Adrenal gland (tissue), 12 donors: ENCODE measurements around the gene CR1. TPM values are rescaled to one million over a fixed set of nuclear protein-coding genes. Genes with fewer than 3 reads are reported as not detected.

Experiments used
- DNase-seq, 7 donors: peaks; one replicate each; pipeline ENCODE4 v3.0.0-alpha.2; 2019 to 2020
- H3K27ac ChIP-seq, 5 donors: fragments of 200-600 bp; sonication (generic) in 4 of 5; 1 replicate in 3 of 5; 2 replicates in 2 of 5; pipeline versions ENCODE4 v1.5.1 to v1.8.0; 2016 to 2020; ENCODE audit warnings: mild to moderate bottlenecking in 1 of 5
- H3K27me3 ChIP-seq: fragments of 200-600 bp; 2 replicates; pipeline ENCODE4 v1.8.0; 2021
- H3K36me3 ChIP-seq, 2 donors: fragments of 200-600 bp; replicated peaks in 1 of 2; 1 replicate in 1 of 2; 2 replicates in 1 of 2; pipeline versions ENCODE4 v1.5.1 to v1.8.0; 2018 to 2022
- H3K4me1 ChIP-seq, 2 donors: fragments of 200-600 bp; replicated peaks in 1 of 2; 1 replicate in 1 of 2; 2 replicates in 1 of 2; pipeline versions ENCODE4 v1.5.1 to v1.8.0; 2018 to 2021
- H3K4me3 ChIP-seq, 4 donors: fragments of 200-600 bp; sonication (generic) in 3 of 4; one replicate each; pipeline ENCODE4 v1.5.1; 2016 to 2018
- H3K9me3 ChIP-seq, 3 donors: fragments of 200-600 bp; sonication (generic) in 1 of 3; replicated peaks in 1 of 3; 1 replicate in 2 of 3; 2 replicates in 1 of 3; pipeline versions ENCODE4 v1.5.1 to v1.8.0; 2016 to 2021
- POLR2A ChIP-seq, 2 donors: fragments of 450-650 bp; IDR thresholded peaks; one replicate each; pipeline ENCODE4 v1.6.1; 2017; ENCODE audit warnings: antibody characterized with exemption in 2 of 2, mild to moderate bottlenecking in 2 of 2, moderate library complexity in 1 of 2
- WGBS, 4 donors: extraction: QIAGEN DNeasy Blood & Tissue Kit in 2 of 4; methylation state at CpG; one replicate each; pipeline versions ENCODE4 v1.1.5 to v1.1.7; 2013 to 2017; 5-methylcytosine and 5-hydroxymethylcytosine counted together
- intact Hi-C, 2 donors: fragments of 100-400 bp; cut with DNase I; formaldehyde crosslinking; loops; one replicate each; pipeline versions ENCODE4 v1.14.1 to v1.15.0; 2022 to 2023
- polyA plus RNA-seq, 3 donors: library from polyadenylated mRNA; stranded (reverse); fragments of 200-250 nt in 2 of 3; fragments of 350-450 nt in 1 of 3; fragmentation: Illumina TruSeq in 1 of 3; extraction: RNeasy Lipid Tissue Mini Kit (QIAGEN cat#74804) in 1 of 3; gene quantifications; one replicate each; pipeline ENCODE4 v1.2.3, GENCODE V29; 2013 to 2014
- total RNA-seq, 9 donors: library from RNA; depleted of rRNA in 4 of 9; stranded (reverse); fragments of >200 nt in 4 of 9; fragments of 120-200 nt in 1 of 9; fragmentation: NEBNext Ultra II Directional in 1 of 9; extraction: Animal tissue kit (Norgen Biotek cat#: 25700) in 1 of 9; gene quantifications; one replicate each; pipeline versions ENCODE4 v1.1.0 to v1.2.4, GENCODE V29; 2013 to 2023
- TF ChIP-seq, protein P1 (sequence below), 6 experiments: fragments of 450-650 bp in 4 of 6; fragments of 200-600 bp in 2 of 6; sonication (generic) in 1 of 6; IDR thresholded peaks; 1 replicate in 5 of 6; 2 replicates in 1 of 6; pipeline versions ENCODE4 v1.5.1 to v1.8.0; 2016 to 2021; ENCODE audit warnings: antibody characterized with exemption in 6 of 6, mild to moderate bottlenecking in 2 of 6, moderate library complexity in 1 of 6
- donor health status: healthy with polysubstance abuse.
- donor health status: Bipolar disorder and iron deficiency.
- donor health status: DM: yes; HTN: yes; CAD: no.
- donor health status: DM: no; HTN: no; CAD: no.
- donor health status: DM: no; HTN: no; CAD: no.
- donor health status: DM: yes; HTN: yes; CAD: no.

The CR1 gene
- total and polyA plus RNA-seq, 12 donors = 0.30 to 35.5 (median 3.6) TPM

DNA sequence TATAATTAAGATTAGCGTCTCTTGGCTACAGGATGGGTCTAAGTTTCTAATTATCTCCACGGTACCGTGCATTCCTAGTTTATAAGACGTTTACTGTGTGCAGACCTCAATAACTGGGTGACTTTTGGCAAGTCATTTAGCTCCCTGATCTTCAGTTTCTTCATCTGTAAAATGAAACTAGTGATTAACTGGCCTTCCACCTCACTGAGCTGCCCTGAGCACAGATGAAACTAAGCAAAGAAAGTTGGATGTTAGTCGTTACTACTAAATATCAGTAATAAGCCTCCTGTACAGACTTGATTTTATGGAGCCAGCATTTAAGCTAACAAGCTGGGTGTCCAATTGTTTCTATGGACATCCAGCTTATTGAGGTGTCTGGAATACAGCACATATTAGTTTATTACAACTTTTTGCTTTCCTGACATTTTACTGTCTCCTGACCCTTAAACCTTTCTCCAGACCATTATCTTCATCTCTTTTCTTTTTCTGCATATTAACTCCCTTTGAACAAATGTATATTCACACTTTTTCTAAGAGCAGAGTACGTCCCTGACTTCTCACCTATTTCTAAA is 40.7 kb upstream of the CR1 start:
- H3K4me3 ChIP-seq = no peak overlapping the region
- no peaks in the 10 kb centered on the region for H3K9me3 ChIP-seq

DNA sequence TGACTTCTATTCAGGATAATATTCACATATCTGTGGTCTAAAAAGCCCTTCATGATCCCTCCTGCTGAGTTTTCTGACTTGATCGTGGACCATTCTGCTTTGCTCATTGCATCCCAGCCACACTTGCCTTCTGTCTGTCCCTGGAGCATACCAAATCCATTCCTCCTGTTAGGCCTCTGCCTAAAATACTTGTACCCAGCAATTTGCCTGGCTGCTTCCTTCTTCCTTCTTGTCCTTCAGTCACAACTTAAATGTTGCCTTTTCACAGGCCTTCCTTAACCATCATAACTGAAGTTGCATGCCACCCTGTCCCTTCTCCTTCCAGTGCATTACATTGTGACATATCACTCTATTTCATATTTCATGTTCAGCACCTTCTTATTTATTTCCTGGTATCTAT is 37.5 kb upstream of the CR1 start:
- H3K36me3 ChIP-seq = no peaks in the 10 kb centered on the region
- DNase-seq = no peak
- no peak overlapping the region for H3K4me3 ChIP-seq
- no peak overlapping the region for H3K27ac ChIP-seq
- TF ChIP-seq, protein P1, sequence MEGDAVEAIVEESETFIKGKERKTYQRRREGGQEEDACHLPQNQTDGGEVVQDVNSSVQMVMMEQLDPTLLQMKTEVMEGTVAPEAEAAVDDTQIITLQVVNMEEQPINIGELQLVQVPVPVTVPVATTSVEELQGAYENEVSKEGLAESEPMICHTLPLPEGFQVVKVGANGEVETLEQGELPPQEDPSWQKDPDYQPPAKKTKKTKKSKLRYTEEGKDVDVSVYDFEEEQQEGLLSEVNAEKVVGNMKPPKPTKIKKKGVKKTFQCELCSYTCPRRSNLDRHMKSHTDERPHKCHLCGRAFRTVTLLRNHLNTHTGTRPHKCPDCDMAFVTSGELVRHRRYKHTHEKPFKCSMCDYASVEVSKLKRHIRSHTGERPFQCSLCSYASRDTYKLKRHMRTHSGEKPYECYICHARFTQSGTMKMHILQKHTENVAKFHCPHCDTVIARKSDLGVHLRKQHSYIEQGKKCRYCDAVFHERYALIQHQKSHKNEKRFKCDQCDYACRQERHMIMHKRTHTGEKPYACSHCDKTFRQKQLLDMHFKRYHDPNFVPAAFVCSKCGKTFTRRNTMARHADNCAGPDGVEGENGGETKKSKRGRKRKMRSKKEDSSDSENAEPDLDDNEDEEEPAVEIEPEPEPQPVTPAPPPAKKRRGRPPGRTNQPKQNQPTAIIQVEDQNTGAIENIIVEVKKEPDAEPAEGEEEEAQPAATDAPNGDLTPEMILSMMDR (IDR thresholded peaks at IDR 0.05) = no peak
- TF ChIP-seq POLR2A (IDR thresholded peaks at IDR 0.05) = no peak
- intact Hi-C loops = no loop called here
- peaks cover 9 to 10% of the 10 kb centered on the region in 2 donors for H3K4me1 ChIP-seq
- 92 to 100% (median 96%) methylated on average over 1 of the region's 1 CpG for WGBS, 4 donors
- H3K27me3 ChIP-seq = peaks cover 40% of the 10 kb centered on the region
- H3K9me3 ChIP-seq = no peaks in the 10 kb centered on the region

More for the DNA sequence above, 40.7 kb upstream of the CR1 start:
- TF ChIP-seq, protein P1 (IDR thresholded peaks at IDR 0.05) = no peak
- TF ChIP-seq POLR2A (IDR thresholded peaks at IDR 0.05) = no peak
- Histone ChIP-seq H3K4me1 (peaks cover 9 to 10% of the 10 kb centered on the region in 2 donors), H3K36me3 (no peaks in the 10 kb centered on the region), H3K27me3 (peaks cover 40% of the 10 kb centered on the region), H3K27ac (no peak overlapping the region)
- 71 to 75% (median 72%) methylated on average over 6 of the region's 6 CpGs for WGBS, 4 donors
- no peak for DNase-seq
- intact Hi-C loops = no loop called here

DNA sequence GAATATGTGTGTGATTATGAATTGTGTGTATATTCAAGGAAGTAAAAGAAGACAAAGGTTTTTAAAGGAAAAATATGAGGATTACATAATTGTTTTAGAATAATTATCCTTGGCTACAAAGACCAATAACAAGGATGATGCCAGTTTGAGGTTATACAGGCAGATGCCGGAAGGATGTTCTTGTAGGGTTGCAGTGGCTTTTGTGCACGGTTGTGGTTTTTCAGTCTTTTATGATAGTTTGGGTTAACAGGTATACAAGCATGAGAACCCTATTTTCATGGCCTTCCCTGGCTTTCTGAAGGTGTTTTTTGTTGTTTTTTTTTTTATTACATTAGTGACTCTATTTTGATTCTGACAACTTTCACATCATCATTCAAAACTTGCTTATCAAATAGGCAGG is 36.9 kb upstream of the CR1 start:
- no peak for TF ChIP-seq POLR2A (IDR thresholded peaks at IDR 0.05)
- TF ChIP-seq, protein P1 (IDR thresholded peaks at IDR 0.05) = no peak
- Histone ChIP-seq H3K27me3 (peaks cover 36% of the 10 kb centered on the region), H3K9me3 (no peaks in the 10 kb centered on the region), H3K4me3 (no peak overlapping the region), H3K4me1 (peaks cover 9% of the 10 kb centered on the region in 2 donors), H3K27ac (no peak overlapping the region), H3K36me3 (no peaks in the 10 kb centered on the region)
- no peak for DNase-seq
- 86 to 93% (median 90%) methylated on average over 2 of the region's 2 CpGs for WGBS, 4 donors
- intact Hi-C loops = no loop called here

DNA sequence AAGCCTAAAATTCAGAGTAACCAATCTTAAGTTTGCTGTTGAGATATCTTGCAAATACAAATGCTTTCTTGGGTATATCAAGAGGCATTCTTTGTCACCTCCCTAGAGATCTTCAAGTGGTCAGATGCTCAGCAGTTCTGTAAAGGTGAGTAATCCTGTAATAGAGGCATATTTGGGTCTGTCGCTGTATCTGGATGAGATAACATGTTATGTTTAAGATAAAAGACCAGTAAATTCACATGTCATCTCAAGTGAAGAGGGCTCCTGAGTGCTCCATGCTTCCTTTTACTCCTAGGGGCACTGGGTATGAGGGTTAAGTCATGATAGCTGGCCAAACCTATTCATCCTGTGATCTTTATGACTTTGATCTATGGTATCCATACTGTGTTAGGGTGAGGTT is 34.3 kb upstream of the CR1 start:
- intact Hi-C loops = no loop called here

More for the DNA sequence above, 34.3 kb upstream of the CR1 start:
- H3K9me3 ChIP-seq = no peaks in the 10 kb centered on the region
- DNase-seq = no peak
- TF ChIP-seq, protein P1 (IDR thresholded peaks at IDR 0.05) = no peak
- no peak for TF ChIP-seq POLR2A (IDR thresholded peaks at IDR 0.05)
- no peak overlapping the region for H3K27ac ChIP-seq
- no peaks in the 10 kb centered on the region for H3K4me1 ChIP-seq
- no peaks in the 10 kb centered on the region for H3K36me3 ChIP-seq
- H3K27me3 ChIP-seq = peaks cover 19% of the 10 kb centered on the region
- WGBS, 4 donors = 65 to 92% (median 79%) methylated on average over 1 of the region's 1 CpG
- H3K4me3 ChIP-seq = no peak overlapping the region
